H9 (cell line): ENCODE data around the gene SERTAD2. TPM values are rescaled to one million over a fixed set of nuclear protein-coding genes. Genes with fewer than 3 reads are reported as not detected.

Source experiments
- DNase-seq: peaks from one replicate; pipeline ENCODE4 v3.0.0-alpha.2; 2017
- H2AFZ ChIP-seq: one replicate; pipeline ENCODE4 v1.6.1; 2013; ENCODE audit warnings: mild to moderate bottlenecking, low read length, control low read depth, moderate library complexity
- H2AK5ac ChIP-seq: 2 replicates; pipeline ENCODE4 v1.6.1; 2013; ENCODE audit warnings: low read length, control low read depth, mixed read lengths; ENCODE audit not compliant: insufficient read length
- H2BK120ac ChIP-seq: one replicate; pipeline ENCODE4 v1.6.1; 2013; ENCODE audit warnings: low read depth, mild to moderate bottlenecking, low read length, control low read depth, inconsistent platforms; ENCODE audit not compliant: poor library complexity, severe bottlenecking
- H2BK12ac ChIP-seq: 2 replicates; pipeline ENCODE4 v1.6.1; 2013; ENCODE audit warnings: low read length, control low read depth, mixed read lengths, low read depth; ENCODE audit not compliant: insufficient read length
- H2BK15ac ChIP-seq: 2 replicates; pipeline ENCODE4 v1.6.1; 2013; ENCODE audit warnings: low read depth, low read length, control low read depth
- H2BK20ac ChIP-seq: one replicate; pipeline ENCODE4 v1.6.1; 2013; ENCODE audit warnings: low read depth, mild to moderate bottlenecking, low read length, control low read depth, inconsistent platforms; ENCODE audit not compliant: poor library complexity, severe bottlenecking
- H2BK5ac ChIP-seq: 2 replicates; pipeline ENCODE4 v1.6.1; 2013; ENCODE audit warnings: low read length, control low read depth, mixed read lengths; ENCODE audit not compliant: insufficient read length
- H3K14ac ChIP-seq: 2 replicates; pipeline ENCODE4 v1.6.1; 2013; ENCODE audit warnings: low read length, control low read depth; ENCODE audit not compliant: insufficient read depth
- H3K18ac ChIP-seq: 2 replicates; pipeline ENCODE4 v1.6.1; 2013; ENCODE audit warnings: low read depth, mild to moderate bottlenecking, mixed read lengths, low read length, control low read depth; ENCODE audit not compliant: insufficient read length
- H3K23ac ChIP-seq: 2 replicates; pipeline ENCODE4 v1.6.1; 2013; ENCODE audit warnings: low read length, control low read depth, mixed read lengths, low read depth; ENCODE audit not compliant: insufficient read length
- H3K23me2 ChIP-seq: 2 replicates; pipeline ENCODE4 v1.6.1; 2013; ENCODE audit warnings: low read depth, mild to moderate bottlenecking, mixed read lengths, low read length, control low read depth; ENCODE audit not compliant: insufficient read length, poor library complexity, severe bottlenecking
- H3K27ac ChIP-seq: 2 replicates; pipeline ENCODE4 v1.5.1; 2013; ENCODE audit warnings: low read length, control low read depth, mixed read lengths, low read depth; ENCODE audit not compliant: insufficient read length
- H3K27me3 ChIP-seq: 2 replicates; pipeline ENCODE4 v1.6.1; 2013; ENCODE audit warnings: low read length, control low read depth, inconsistent platforms; ENCODE audit not compliant: insufficient read depth
- H3K4ac ChIP-seq: 2 replicates; pipeline ENCODE4 v1.6.1; 2013; ENCODE audit warnings: low read depth, mild to moderate bottlenecking, control low read depth, inconsistent platforms, low read length, moderate library complexity
- H3K4me1 ChIP-seq: 2 replicates; pipeline ENCODE4 v1.6.1; 2013; ENCODE audit warnings: low read length, control low read depth, inconsistent platforms; ENCODE audit not compliant: insufficient read depth
- H3K4me2 ChIP-seq: 2 replicates; pipeline ENCODE4 v1.6.1; 2013; ENCODE audit warnings: low read length, control low read depth, mixed read lengths; ENCODE audit not compliant: insufficient read length, insufficient read depth
- H3K56ac ChIP-seq: 2 replicates; pipeline ENCODE4 v1.6.1; 2013; ENCODE audit warnings: low read depth, mild to moderate bottlenecking, mixed read lengths, low read length, control low read depth; ENCODE audit not compliant: insufficient read length
- H3K79me1 ChIP-seq: 2 replicates; pipeline ENCODE4 v1.6.1; 2013; ENCODE audit warnings: low read depth, mild to moderate bottlenecking, moderate library complexity, low read length, control low read depth, inconsistent platforms; ENCODE audit not compliant: insufficient read depth, poor library complexity, severe bottlenecking
- H3K79me2 ChIP-seq: 2 replicates; pipeline ENCODE4 v1.6.1; 2013; ENCODE audit warnings: low read length, control low read depth, inconsistent platforms; ENCODE audit not compliant: insufficient read depth
- H3K9ac ChIP-seq: 2 replicates; pipeline ENCODE4 v1.6.1; 2013; ENCODE audit warnings: low read length, control low read depth, mixed read lengths; ENCODE audit not compliant: insufficient read length; ENCODE audit errors: extremely low read depth
- H3K9me3 ChIP-seq: one replicate; pipeline ENCODE4 v1.6.1; 2013; ENCODE audit warnings: low read depth, low read length, inconsistent platforms; ENCODE audit not compliant: control insufficient read depth
- H3T11ph ChIP-seq: one replicate; pipeline ENCODE4 v1.6.1; 2013; ENCODE audit warnings: mild to moderate bottlenecking, low read length, control low read depth, inconsistent platforms
- H4K20me1 ChIP-seq: one replicate; pipeline ENCODE4 v1.6.1; 2013; ENCODE audit not compliant: control insufficient read depth, insufficient read length, insufficient read depth
- H4K5ac ChIP-seq: 2 replicates; pipeline ENCODE4 v1.6.1; 2013; ENCODE audit warnings: low read depth, mild to moderate bottlenecking, mixed read lengths, low read length, control low read depth; ENCODE audit not compliant: insufficient read length
- H4K8ac ChIP-seq: replicated peaks from 2 replicates; pipeline ENCODE4 v1.6.1; 2013; ENCODE audit warnings: low read length, control low read depth, mixed read lengths, low read depth; ENCODE audit not compliant: insufficient read length
- H4K91ac ChIP-seq: 2 replicates; pipeline ENCODE4 v1.6.1; 2013; ENCODE audit warnings: low read depth, mild to moderate bottlenecking, moderate library complexity, mixed read lengths, low read length, control low read depth; ENCODE audit not compliant: insufficient read length
- H3K27ac Mint-ChIP-seq, 3 experiments: 2 replicates in 2 of 3; 3 replicates in 1 of 3; pipeline ENCODE4 v1.8.0; 2020 to 2021; ENCODE audit warnings: mixed read lengths in 3 of 3, mild to moderate bottlenecking in 1 of 3, moderate library complexity in 1 of 3
- H3K27me3 Mint-ChIP-seq: 2 replicates; pipeline ENCODE4 v1.8.0; 2021; ENCODE audit warnings: low read depth, mild to moderate bottlenecking, moderate library complexity, mixed read lengths
- H3K36me3 Mint-ChIP-seq, 3 experiments: 2 replicates in 2 of 3; 3 replicates in 1 of 3; pipeline ENCODE4 v1.8.0; 2020 to 2021; ENCODE audit warnings: low read depth in 3 of 3, mixed read lengths in 3 of 3; ENCODE audit not compliant: insufficient read depth in 1 of 3
- H3K4me1 Mint-ChIP-seq, 2 experiments: 2 replicates each; pipeline ENCODE4 v1.8.0; 2020; ENCODE audit warnings: mixed read lengths in 2 of 2
- H3K4me3 Mint-ChIP-seq, 2 experiments: 2 replicates in 1 of 2; 3 replicates in 1 of 2; pipeline ENCODE4 v1.8.0; 2020 to 2021; ENCODE audit warnings: mild to moderate bottlenecking in 2 of 2, mixed read lengths in 2 of 2, moderate library complexity in 1 of 2
- H3K9me3 Mint-ChIP-seq, 2 experiments: 2 replicates in 1 of 2; 3 replicates in 1 of 2; pipeline ENCODE4 v1.8.0; 2020; ENCODE audit warnings: mild to moderate bottlenecking in 2 of 2, mixed read lengths in 2 of 2, moderate library complexity in 1 of 2
- WGBS: extraction: QIAGEN DNeasy Blood & Tissue Kit; methylation state at CpG from one replicate; pipeline ENCODE4 v1.1.7; 2013; ENCODE audit warnings: missing lambda C conversion rate, low lambda C conversion rate, mixed read lengths; ENCODE audit not compliant: insufficient read length; ENCODE audit errors: extremely low coverage; 5-methylcytosine and 5-hydroxymethylcytosine counted together
- total RNA-seq: library from RNA; stranded (reverse); gene quantifications from 2 replicates; pipeline ENCODE4 v1.2.1, GENCODE V29; 2021
- TF ChIP-seq, protein P1 (sequence below): fragments of 200-600 bp; sonication (generic); conservative IDR thresholded peaks from 3 replicates; pipeline ENCODE4 v1.8.0; 2021; ENCODE audit warnings: antibody characterized with exemption, mild to moderate bottlenecking

The SERTAD2 gene
- total RNA-seq, 1 experiment from 2014 or later = 3.5 TPM

DNA sequence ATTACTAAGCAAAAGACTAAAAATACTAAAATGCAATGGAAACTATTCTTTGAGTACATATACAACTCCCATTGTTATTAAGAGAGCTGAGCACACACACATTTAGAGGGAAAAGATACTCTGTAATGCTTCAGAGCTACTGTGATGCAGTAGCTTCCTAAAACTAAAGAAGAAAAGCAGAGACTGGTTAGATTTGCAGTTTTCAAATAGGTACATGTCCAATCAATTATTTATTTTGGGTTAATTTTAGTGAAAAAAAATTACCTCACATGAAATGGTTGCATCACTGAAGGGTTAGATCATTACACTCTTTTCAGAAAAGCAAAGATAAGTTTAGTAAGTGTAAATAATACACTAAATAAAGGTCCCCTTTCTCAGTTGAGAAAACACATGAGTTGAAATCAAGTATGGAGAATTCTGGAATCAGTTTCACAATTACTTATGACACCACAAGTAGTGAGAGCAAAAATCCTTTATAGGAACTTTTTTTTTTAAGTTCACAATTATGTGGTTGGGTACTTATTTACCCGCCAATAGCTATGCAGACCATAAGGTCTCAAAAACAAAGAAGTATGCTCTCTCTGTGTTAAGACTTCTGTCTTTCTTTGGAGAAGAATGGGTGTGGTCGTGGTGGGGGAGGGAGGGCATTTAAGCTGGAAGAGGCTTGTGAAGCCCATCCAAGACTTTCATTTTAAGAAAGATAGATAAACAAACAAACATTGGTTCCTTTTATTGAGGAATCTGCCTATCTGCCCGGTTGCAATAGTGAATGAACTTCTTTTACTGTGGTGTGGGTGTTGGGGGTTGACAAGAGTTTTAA lies 25.3 kb upstream of the SERTAD2 start:
- Mint-ChIP-seq H3K36me3 (no peaks in the 10 kb centered on the region), H3K27me3 (no peaks in the 10 kb centered on the region; the same call in 1 of the 2 replicates)
- no peaks in the 10 kb centered on the region for H3K79me1 ChIP-seq

More for the DNA sequence above, 25.3 kb upstream of the SERTAD2 start:
- Histone ChIP-seq H4K5ac (no peak overlapping the region), H3K79me2 (no peaks in the 10 kb centered on the region), H2AK5ac (no peak overlapping the region), H4K91ac (no peak overlapping the region), H3K9ac (no peak overlapping the region), H3K27ac (no peak overlapping the region), H3K23ac (no peak overlapping the region), H3K4ac (no peak overlapping the region), H3K4me1 (no peaks in the 10 kb centered on the region), H3K4me2 (no peak overlapping the region), H2AFZ (no peak overlapping the region), H2BK5ac (no peak overlapping the region), H4K8ac (no peak overlapping the region), H3K18ac (no peak overlapping the region), H3K14ac (no peak overlapping the region), H3K23me2 (no peaks in the 10 kb centered on the region), H2BK15ac (no peak overlapping the region), H3T11ph (no peak overlapping the region), H3K9me3 (no peaks in the 10 kb centered on the region), H2BK12ac (no peak overlapping the region), H2BK120ac (no peak overlapping the region), H3K56ac (no peak overlapping the region), H2BK20ac (no peak overlapping the region), H3K27me3 (no peaks in the 10 kb centered on the region), H4K20me1 (no peaks in the 10 kb centered on the region)
- H3K4me1 Mint-ChIP-seq = peaks cover 17 to 20% of the 10 kb centered on the region in 2 experiments
- H3K27ac Mint-ChIP-seq = no peak overlapping the region
- H3K4me3 Mint-ChIP-seq = no peak overlapping the region
- no peaks in the 10 kb centered on the region for H3K9me3 Mint-ChIP-seq
- no CpG with 5 or more reads among the region's 3 CpGs for WGBS
- TF ChIP-seq, protein P1, sequence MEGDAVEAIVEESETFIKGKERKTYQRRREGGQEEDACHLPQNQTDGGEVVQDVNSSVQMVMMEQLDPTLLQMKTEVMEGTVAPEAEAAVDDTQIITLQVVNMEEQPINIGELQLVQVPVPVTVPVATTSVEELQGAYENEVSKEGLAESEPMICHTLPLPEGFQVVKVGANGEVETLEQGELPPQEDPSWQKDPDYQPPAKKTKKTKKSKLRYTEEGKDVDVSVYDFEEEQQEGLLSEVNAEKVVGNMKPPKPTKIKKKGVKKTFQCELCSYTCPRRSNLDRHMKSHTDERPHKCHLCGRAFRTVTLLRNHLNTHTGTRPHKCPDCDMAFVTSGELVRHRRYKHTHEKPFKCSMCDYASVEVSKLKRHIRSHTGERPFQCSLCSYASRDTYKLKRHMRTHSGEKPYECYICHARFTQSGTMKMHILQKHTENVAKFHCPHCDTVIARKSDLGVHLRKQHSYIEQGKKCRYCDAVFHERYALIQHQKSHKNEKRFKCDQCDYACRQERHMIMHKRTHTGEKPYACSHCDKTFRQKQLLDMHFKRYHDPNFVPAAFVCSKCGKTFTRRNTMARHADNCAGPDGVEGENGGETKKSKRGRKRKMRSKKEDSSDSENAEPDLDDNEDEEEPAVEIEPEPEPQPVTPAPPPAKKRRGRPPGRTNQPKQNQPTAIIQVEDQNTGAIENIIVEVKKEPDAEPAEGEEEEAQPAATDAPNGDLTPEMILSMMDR = no peak
- no peak for DNase-seq
